Endothelial cell of umbilical vein (primary cell): Measurements from ENCODE around the gene RPL35. TPM values are rescaled to one million over a fixed set of nuclear protein-coding genes. Genes with fewer than 3 reads are reported as not detected.

Source experiments
- BruUV-seq: library from RNA; stranded (reverse); fragments of 400-500 nt; replicated peaks from 2 replicates; lab custom pipeline; 2021; lab: Mats Ljungman, UMichigan
- CTCF ChIA-PET: fragments of 300-600, 350-600 bp; sonication (Branson Sonifier 250); formaldehyde crosslinking; loops from one replicate; lab custom pipeline; 2021; ENCODE audit warnings: antibody characterized with exemption, inconsistent platforms; lab: Charles Lee
- POLR2A ChIA-PET: fragments of 300-600, 350-600 bp; sonication (Branson Sonifier 250); formaldehyde crosslinking; loops from one replicate; lab custom pipeline; 2021; ENCODE audit warnings: antibody characterized with exemption, inconsistent platforms; lab: Charles Lee
- DNase-seq: peaks from one replicate; pipeline ENCODE4 v3.0.0-alpha.2; 2011; ENCODE audit warnings: low read depth, low spot score
- FAIRE-seq: peaks from 2 replicates; lab custom pipeline; 2011; peaks lifted over from hg19 to GRCh38; lab: Jason Lieb, UNC
- H2AFZ ChIP-seq: 2 replicates; pipeline ENCODE4 v1.6.0; 2012; ENCODE audit warnings: low read depth, low read length, control low read depth, inconsistent platforms
- H3K27ac ChIP-seq: 2 replicates; pipeline ENCODE4 v1.5.1; 2011; ENCODE audit warnings: low read depth, mild to moderate bottlenecking, control low read depth, low read length, moderate library complexity; ENCODE audit not compliant: insufficient read depth
- H3K27me3 ChIP-seq, 2 experiments: 2 replicates each; pipeline versions ENCODE4 v1.6.0 to v1.6.1; 2011; ENCODE audit warnings: low read length in 2 of 2, mixed read lengths in 1 of 2; ENCODE audit not compliant: control insufficient read depth in 2 of 2, insufficient read depth in 2 of 2
- H3K36me3 ChIP-seq, 2 experiments: 2 replicates in 1 of 2; 3 replicates in 1 of 2; pipeline ENCODE4 v1.5.1; 2011; ENCODE audit warnings: low read length in 2 of 2, mild to moderate bottlenecking in 1 of 2, moderate library complexity in 1 of 2; ENCODE audit not compliant: control insufficient read depth in 2 of 2, insufficient read depth in 2 of 2; ENCODE audit errors: extremely low read depth in 1 of 2
- H3K4me1 ChIP-seq: 3 replicates; pipeline ENCODE4 v1.5.1; 2011; ENCODE audit warnings: mild to moderate bottlenecking, low read length; ENCODE audit not compliant: control insufficient read depth, insufficient read depth; ENCODE audit errors: extremely low read depth
- H3K4me2 ChIP-seq: 2 replicates; pipeline ENCODE4 v1.6.1; 2011; ENCODE audit warnings: low read length, control low read depth, mixed read lengths; ENCODE audit not compliant: insufficient read depth
- H3K4me3 ChIP-seq, 3 experiments: fragments of 200-600 bp in 1 of 3; sonication (generic), shearing (Covaris generic) in 1 of 3; replicated peaks in 1 of 3; 2 replicates each; pipeline ENCODE4 v1.5.1; 2011 to 2016; ENCODE audit warnings: control low read depth in 3 of 3, low read length in 3 of 3, mild to moderate bottlenecking in 2 of 3, inconsistent platforms in 1 of 3, low read depth in 1 of 3, moderate library complexity in 1 of 3; ENCODE audit not compliant: insufficient read depth in 1 of 3
- H3K79me2 ChIP-seq: 2 replicates; pipeline ENCODE4 v1.6.0; 2012; ENCODE audit warnings: low read length, inconsistent platforms; ENCODE audit not compliant: control insufficient read depth, insufficient read depth
- H3K9ac ChIP-seq: replicated peaks from 2 replicates; pipeline ENCODE3; 2011; ENCODE audit warnings: low read length, control low read depth; ENCODE audit not compliant: insufficient read depth; ENCODE audit errors: extremely low read depth
- H3K9me1 ChIP-seq: replicated peaks from 3 replicates; pipeline ENCODE4 v1.6.0; 2011; ENCODE audit warnings: mild to moderate bottlenecking, low read length; ENCODE audit not compliant: control insufficient read depth, insufficient read depth; ENCODE audit errors: extremely low read depth
- H3K9me3 ChIP-seq: replicated peaks from 2 replicates; pipeline ENCODE4 v1.5.1; 2012; ENCODE audit warnings: low read length, inconsistent platforms; ENCODE audit not compliant: control insufficient read depth, insufficient read depth
- H4K20me1 ChIP-seq: replicated peaks from 2 replicates; pipeline ENCODE3; 2011; ENCODE audit warnings: mild to moderate bottlenecking, low read length; ENCODE audit not compliant: control insufficient read depth, insufficient read depth; ENCODE audit errors: extremely low read depth
- CTCF ChIP-seq, 2 donors: IDR thresholded peaks; 1 replicate in 1 of 2; 2 replicates in 1 of 2; pipeline ENCODE4 v1.5.1; 2011; ENCODE audit warnings: low read length in 2 of 2, mild to moderate bottlenecking in 2 of 2, moderate library complexity in 2 of 2, control low read depth in 1 of 2, inconsistent platforms in 1 of 2, low read depth in 1 of 2; ENCODE audit not compliant: insufficient read depth in 1 of 2; ENCODE audit errors: extremely low read depth in 1 of 2
- EZH2 ChIP-seq: IDR thresholded peaks from 2 replicates; pipeline ENCODE4 v1.6.1; 2012; ENCODE audit warnings: borderline replicate concordance, low read depth, mild to moderate bottlenecking, moderate library complexity, low read length, inconsistent platforms; ENCODE audit not compliant: severe bottlenecking
- GATA2 ChIP-seq: IDR thresholded peaks from 2 replicates; pipeline ENCODE4 v1.7.0; 2011; ENCODE audit warnings: low read depth, mild to moderate bottlenecking, moderate library complexity, mixed read lengths, low read length; ENCODE audit not compliant: insufficient read length, insufficient read depth
- JUN ChIP-seq: IDR thresholded peaks from 2 replicates; pipeline ENCODE4 v1.6.1; 2011; ENCODE audit warnings: borderline replicate concordance, low read depth; ENCODE audit not compliant: insufficient read length, insufficient read depth
- MAX ChIP-seq: IDR thresholded peaks from 2 replicates; pipeline ENCODE4 v1.6.1; 2011; ENCODE audit not compliant: insufficient read depth, insufficient read length
- MYC ChIP-seq: IDR thresholded peaks from one replicate; pipeline ENCODE4 v1.6.1; 2011; ENCODE audit warnings: mild to moderate bottlenecking, low read depth, low read length
- POLR2A ChIP-seq: IDR thresholded peaks from 2 replicates; pipeline ENCODE4 v1.6.1; 2012; ENCODE audit warnings: low read depth, mild to moderate bottlenecking, control low read depth, low read length
- POLR2AphosphoS5 ChIP-seq: IDR thresholded peaks from 2 replicates; pipeline ENCODE4 v1.6.1; 2012; ENCODE audit warnings: low read depth, mild to moderate bottlenecking, control low read depth, low read length, moderate library complexity; ENCODE audit not compliant: insufficient read depth
- dilution Hi-C: fragments of 300-500 bp; cut with MboI; formaldehyde crosslinking; loops from one replicate; pipeline ENCODE4 v1.15.0; 2019; ENCODE audit warnings: low sequenced_read_pairs; ENCODE audit not compliant: extremely low pct_ligation_motif_present
- intact Hi-C: fragments of 100-400 bp; cut with micrococcal nuclease; formaldehyde crosslinking; loops from one replicate; pipeline ENCODE4 v1.10.0; 2022
- polyA plus RNA-seq, 4 experiments: library from polyadenylated mRNA; depleted of rRNA in 3 of 4; stranded (reverse) in 3 of 4; unstranded in 1 of 4; fragments of >200 nt; gene quantifications; 2 replicates each; pipeline versions ENCODE4 v1.2.1 to v1.2.3, GENCODE V29; 2011 to 2012; ENCODE audit warnings: missing spikeins in 1 of 4
- total RNA-seq: library from RNA; stranded (reverse); gene quantifications from 2 replicates; pipeline ENCODE4 v1.2.3, GENCODE V29; 2021

The RPL35 gene
- total and polyA plus RNA-seq, 2 donors (not counting 3 experiments of a cell fraction or from before 2014, with no cell fraction given) = 1,230 to 2,206 TPM

GRCh38 chr9:124809211-124809610 lies 52.5 kb downstream of the RPL35 start:
- Histone ChIP-seq H3K9me1 (no peaks in the 10 kb centered on the region), H3K4me1 (no peaks in the 10 kb centered on the region), H4K20me1 (no peaks in the 10 kb centered on the region), H3K4me2 (no peak overlapping the region), H3K9me3 (no peaks in the 10 kb centered on the region), H3K27ac (no peak overlapping the region), H3K36me3 (no peaks in the 10 kb centered on the region), H3K9ac (no peak overlapping the region), H2AFZ (no peak overlapping the region), H3K4me3 (no peak overlapping the region), H3K79me2 (no peaks in the 10 kb centered on the region), H3K27me3 (no peaks in the 10 kb centered on the region)
- TF ChIP-seq MYC (no peak), JUN (no peak), POLR2A (no peak), POLR2AphosphoS5 (no peak), CTCF (IDR thresholded peaks at IDR 0.05; ENCODE audit: extremely low read depth in 1 of 2, insufficient read depth in 1 of 2, low read depth in 1 of 2, low read length in 2 of 2) (no peak)
- intact Hi-C loops = no loop called here
- no peak for DNase-seq
- FAIRE-seq = no peak
- ChIA-PET POLR2A (no interaction called here), CTCF (interaction anchor here (0.7 to 1.9 kb wide), 2 partner anchors 13 to 44 kb away, joined by 4 to 6 read pairs; partner anchors contain the start of gene WDR38)
- dilution Hi-C loops = no loop called here
- no TSS peak for BruUV-seq

DNA sequence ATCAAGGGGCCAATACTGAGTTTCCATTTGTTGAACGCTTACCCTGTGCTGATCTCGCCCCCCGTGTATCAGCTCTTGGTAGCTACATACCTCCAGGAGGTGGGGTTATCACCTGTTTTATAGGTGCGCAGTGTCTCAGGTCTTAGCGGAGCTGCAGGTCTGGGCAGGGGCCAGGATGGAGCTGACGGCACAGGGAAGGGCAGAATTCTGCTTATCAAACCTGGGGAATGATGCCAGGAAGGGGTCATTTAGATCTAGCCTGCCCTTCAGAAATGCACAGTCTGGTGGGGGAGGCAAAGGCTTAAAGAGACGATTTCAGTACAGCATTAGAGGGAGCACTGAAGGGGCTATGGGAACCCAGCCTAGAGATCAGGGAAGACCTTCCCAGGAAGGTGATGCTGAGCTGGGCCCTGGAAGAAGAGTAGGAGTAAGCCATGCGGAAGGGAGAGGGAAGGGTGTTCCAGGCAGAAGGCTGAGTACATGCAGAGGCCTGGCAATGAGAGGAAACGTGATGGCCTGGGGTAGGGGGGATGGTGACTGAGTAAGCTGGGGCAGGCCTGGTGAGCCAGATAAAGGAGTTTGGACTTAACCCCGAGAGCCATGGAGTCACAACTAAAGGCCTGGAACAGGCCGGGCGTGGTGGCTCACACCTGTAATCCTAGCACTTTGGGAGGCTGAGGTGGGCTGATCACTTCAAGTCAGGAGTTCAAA lies 53.4 kb downstream of the RPL35 start:
- BruUV-seq = no TSS peak
- Histone ChIP-seq H3K9ac (no peak overlapping the region), H4K20me1 (no peaks in the 10 kb centered on the region), H3K36me3 (no peaks in the 10 kb centered on the region), H3K4me1 (no peaks in the 10 kb centered on the region), H3K79me2 (no peaks in the 10 kb centered on the region), H3K4me3 (no peak overlapping the region), H3K9me1 (no peaks in the 10 kb centered on the region), H3K4me2 (no peak overlapping the region), H3K9me3 (no peaks in the 10 kb centered on the region), H2AFZ (no peak overlapping the region), H3K27ac (no peak overlapping the region), H3K27me3 (no peaks in the 10 kb centered on the region)
- TF ChIP-seq POLR2AphosphoS5 (no peak), GATA2 (no peak), EZH2 (no peak), JUN (no peak), MAX (no peak), CTCF (IDR thresholded peaks at IDR 0.05; ENCODE audit: extremely low read depth in 1 of 2, insufficient read depth in 1 of 2, low read depth in 1 of 2, low read length in 2 of 2) (no peak)
- POLR2A ChIA-PET = no interaction called here
- no peak for FAIRE-seq
- intact Hi-C loops (no loop called here), dilution Hi-C loops (no loop called here)
- DNase-seq = no peak
- CTCF ChIA-PET = interaction anchor here (0.7 to 1.9 kb wide), 2 partner anchors 12 to 45 kb away, joined by 4 to 6 read pairs; partner anchors contain the start of gene WDR38
